OCI-LY3 (cell line): Measurements from ENCODE around the gene C2orf66.

Experiments
- H2AFZ ChIP-seq: fragments of 200-600, 300-600 bp; shearing (Covaris generic); 2 replicates; pipeline ENCODE4 v1.6.0; 2014; ENCODE audit warnings: antibody characterized with exemption, low read depth, low read length
- H3K27ac ChIP-seq: fragments of 200-600, 300-600 bp; sonication (generic); 2 replicates; pipeline ENCODE4 v1.5.1; 2014; ENCODE audit warnings: mild to moderate bottlenecking, low read length, moderate library complexity, mixed read lengths
- H3K27me3 ChIP-seq: fragments of 200-600, 300-600 bp; sonication (generic); 2 replicates; pipeline ENCODE4 v1.6.1; 2014; ENCODE audit warnings: low read depth, low read length, mixed read lengths
- H3K36me3 ChIP-seq: fragments of 200-600, 300-600 bp; sonication (generic); replicated peaks from 2 replicates; pipeline ENCODE3; 2014; ENCODE audit warnings: low read depth, low read length, mixed read lengths
- H3K4me1 ChIP-seq: fragments of 300-600, 200-600 bp; sonication (generic); 2 replicates; pipeline ENCODE4 v1.6.1; 2014; ENCODE audit warnings: low read length, mixed read lengths
- H3K4me2 ChIP-seq: fragments of 200-600, 300-600 bp; sonication (generic); 2 replicates; pipeline ENCODE4 v1.6.1; 2014; ENCODE audit warnings: low read length, mixed read lengths
- H3K4me3 ChIP-seq: fragments of 300-600, 200-600 bp; sonication (generic); 2 replicates; pipeline ENCODE4 v1.5.1; 2014; ENCODE audit warnings: antibody characterized with exemption, mild to moderate bottlenecking, low read length, moderate library complexity
- H3K79me2 ChIP-seq: fragments of 300-600, 200-600 bp; shearing (Covaris generic); 2 replicates; pipeline ENCODE4 v1.6.1; 2014; ENCODE audit warnings: mild to moderate bottlenecking, low read length, mixed read lengths
- H3K9ac ChIP-seq: fragments of 300-600, 200-600 bp; shearing (Covaris generic); 2 replicates; pipeline ENCODE4 v1.6.0; 2014; ENCODE audit warnings: mild to moderate bottlenecking, low read length, moderate library complexity
- H3K9me3 ChIP-seq: fragments of 200-600, 300-600 bp; shearing (Covaris generic); 2 replicates; pipeline ENCODE4 v1.6.1; 2014; ENCODE audit warnings: low read length, mixed read lengths; ENCODE audit not compliant: insufficient read depth
- H4K20me1 ChIP-seq: fragments of 200-600, 300-600 bp; sonication (generic); 2 replicates; pipeline ENCODE4 v1.6.1; 2016; ENCODE audit warnings: low read length, mixed read lengths; ENCODE audit not compliant: insufficient read depth
- CTCF ChIP-seq: fragments of 200-600, 300-600 bp; sonication (generic); IDR thresholded peaks from 2 replicates; pipeline ENCODE4 v1.5.1; 2014; ENCODE audit warnings: antibody characterized with exemption, low read length, low read depth
- EZH2phosphoT487 ChIP-seq: fragments of 200-600 bp; shearing (Covaris generic); IDR thresholded peaks from 2 replicates; pipeline ENCODE4 v1.6.1; 2018; ENCODE audit warnings: antibody characterized with exemption, mixed run types, low read depth

Gene C2orf66

DNA sequence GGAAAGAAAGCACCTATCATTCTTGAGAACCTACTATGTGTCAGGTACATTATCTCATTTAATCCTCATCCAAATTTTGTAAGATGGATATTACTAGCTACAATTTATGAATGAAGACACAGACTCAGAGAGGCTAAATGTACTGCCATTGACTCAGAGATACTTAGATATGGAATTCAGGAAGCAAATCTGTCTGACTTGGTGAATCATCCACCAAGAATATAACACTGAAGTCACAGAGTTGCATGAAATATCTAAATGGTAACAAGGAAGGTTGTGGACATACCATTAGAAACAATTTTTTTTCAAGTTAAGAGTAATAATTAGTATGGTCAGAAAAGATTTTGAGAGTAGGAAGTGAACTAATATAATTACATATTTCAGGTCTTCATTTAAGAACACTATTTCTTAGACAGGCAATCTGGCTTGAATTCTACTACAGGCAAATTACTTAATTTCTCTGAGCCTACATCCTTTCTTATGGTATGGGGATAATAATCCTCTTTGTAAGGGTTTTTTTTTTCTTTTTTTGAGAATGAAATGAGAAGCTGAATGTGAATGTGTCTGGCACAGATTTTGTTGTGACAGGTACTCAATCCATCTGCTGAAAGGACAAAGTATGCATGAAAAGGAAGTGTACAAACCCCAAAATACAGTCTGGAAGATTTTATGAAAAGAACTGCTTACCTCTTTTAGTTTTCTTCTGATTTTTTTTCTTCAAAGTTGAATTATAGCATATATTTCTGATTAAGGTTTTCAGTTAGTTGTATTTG, 14.8 kb upstream of the C2orf66 start:
- H3K9ac ChIP-seq, result no peak overlapping the region
- H3K27ac ChIP-seq, result no peak overlapping the region
- TF ChIP-seq CTCF (no peak), EZH2phosphoT487 (no peak)
- no peaks in the 10 kb centered on the region for H3K79me2 ChIP-seq
- H3K27me3 ChIP-seq, result no peaks in the 10 kb centered on the region
- no peak overlapping the region for H3K4me2 ChIP-seq
- no peak overlapping the region for H2AFZ ChIP-seq
- H3K36me3 ChIP-seq, result no peaks in the 10 kb centered on the region
- no peaks in the 10 kb centered on the region for H3K4me1 ChIP-seq
- H3K9me3 ChIP-seq, result no peaks in the 10 kb centered on the region
- H3K4me3 ChIP-seq, result no peak overlapping the region
- H4K20me1 ChIP-seq, result no peaks in the 10 kb centered on the region

GRCh38 chr2:196821195-196821594, 12.0 kb upstream of the C2orf66 start:
- H3K79me2 ChIP-seq, result no peaks in the 10 kb centered on the region
- H3K9me3 ChIP-seq, result no peaks in the 10 kb centered on the region
- no peaks in the 10 kb centered on the region for H4K20me1 ChIP-seq
- H3K27me3 ChIP-seq, result no peaks in the 10 kb centered on the region
- H3K36me3 ChIP-seq, result no peaks in the 10 kb centered on the region
- H3K4me3 ChIP-seq, result no peak overlapping the region
- TF ChIP-seq CTCF (no peak), EZH2phosphoT487 (no peak)
- no peak overlapping the region for H2AFZ ChIP-seq
- no peak overlapping the region for H3K27ac ChIP-seq
- no peak overlapping the region for H3K9ac ChIP-seq
- H3K4me1 ChIP-seq, result no peaks in the 10 kb centered on the region
- H3K4me2 ChIP-seq, result no peak overlapping the region

DNA sequence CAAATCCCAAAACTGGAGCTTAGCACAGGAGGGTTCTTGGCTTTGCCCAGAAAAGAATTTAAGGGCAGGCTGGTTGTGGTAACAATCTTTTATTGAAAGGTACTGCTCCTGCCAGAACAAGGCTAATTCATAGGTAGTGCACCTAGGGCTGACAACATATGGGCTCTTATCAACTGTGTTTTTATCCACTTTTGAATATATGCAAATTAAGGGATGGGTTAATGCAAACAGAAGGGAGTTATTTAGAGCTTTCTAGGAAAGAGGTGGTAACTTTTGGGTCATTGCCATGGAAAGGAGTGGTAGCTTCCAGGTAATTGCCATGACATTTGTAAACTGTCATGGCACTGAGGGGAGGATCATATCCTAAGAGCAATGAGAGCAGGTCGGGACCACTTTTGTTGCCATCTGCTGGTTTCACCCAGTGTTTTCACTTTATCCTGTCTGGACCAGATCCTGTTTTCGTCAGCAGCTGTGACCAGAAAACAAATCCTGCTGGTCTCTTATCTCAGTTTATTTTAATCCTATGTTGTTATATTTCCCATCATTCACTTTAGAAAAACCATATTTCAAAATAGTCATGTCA, 981 bp downstream of the C2orf66 start:
- peak; percentile 17; the same call in 1 of the 2 replicates for TF ChIP-seq CTCF
- TF ChIP-seq EZH2phosphoT487, result no peak
- no peaks in the 10 kb centered on the region for H3K9me3 ChIP-seq
- no peak overlapping the region for H3K27ac ChIP-seq
- H3K79me2 ChIP-seq, result no peaks in the 10 kb centered on the region
- H3K4me3 ChIP-seq, result no peak overlapping the region
- H4K20me1 ChIP-seq, result no peaks in the 10 kb centered on the region
- no peak overlapping the region for H3K4me2 ChIP-seq
- no peak overlapping the region for H3K9ac ChIP-seq
- H2AFZ ChIP-seq, result no peak overlapping the region
- H3K36me3 ChIP-seq, result no peaks in the 10 kb centered on the region
- no peaks in the 10 kb centered on the region for H3K4me1 ChIP-seq
- no peaks in the 10 kb centered on the region for H3K27me3 ChIP-seq

DNA sequence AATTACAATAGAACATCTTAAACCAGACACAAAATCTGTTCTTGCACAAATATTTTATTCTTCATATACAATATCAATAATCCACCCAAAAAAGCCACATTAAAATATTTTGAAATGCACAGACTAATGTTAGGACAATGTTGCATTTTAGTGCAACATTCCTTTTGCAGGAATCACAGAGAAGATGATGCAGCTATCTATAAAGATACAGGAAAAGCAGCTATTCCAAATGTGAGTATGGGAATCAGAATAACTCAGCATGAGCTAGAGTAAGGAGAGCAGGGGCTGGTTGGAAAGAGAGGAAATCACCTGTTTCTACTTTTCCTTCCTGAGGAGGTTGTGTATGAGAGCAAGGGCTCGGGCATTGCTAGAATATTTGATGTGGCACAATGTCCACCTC, 4.8 kb downstream of the C2orf66 start:
- Histone ChIP-seq H3K9me3 (no peaks in the 10 kb centered on the region), H3K9ac (no peak overlapping the region), H3K27me3 (no peaks in the 10 kb centered on the region), H3K4me1 (no peaks in the 10 kb centered on the region), H4K20me1 (no peaks in the 10 kb centered on the region), H3K36me3 (no peaks in the 10 kb centered on the region), H3K4me3 (no peak overlapping the region), H2AFZ (no peak overlapping the region; the same call in 1 of the 2 replicates), H3K4me2 (no peak overlapping the region), H3K79me2 (peaks cover 1% of the 10 kb centered on the region), H3K27ac (no peak overlapping the region)
- TF ChIP-seq CTCF (no peak), EZH2phosphoT487 (no peak)
